ENCODE measurements around the gene CIDEB.
"Not testable (repeated sequence)": the region's sequence is repeated elsewhere in the genome, so short reads cannot be mapped to it uniquely, and the experiment has no call there.

CIDEB gene, protein sequence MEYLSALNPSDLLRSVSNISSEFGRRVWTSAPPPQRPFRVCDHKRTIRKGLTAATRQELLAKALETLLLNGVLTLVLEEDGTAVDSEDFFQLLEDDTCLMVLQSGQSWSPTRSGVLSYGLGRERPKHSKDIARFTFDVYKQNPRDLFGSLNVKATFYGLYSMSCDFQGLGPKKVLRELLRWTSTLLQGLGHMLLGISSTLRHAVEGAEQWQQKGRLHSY

DNA sequence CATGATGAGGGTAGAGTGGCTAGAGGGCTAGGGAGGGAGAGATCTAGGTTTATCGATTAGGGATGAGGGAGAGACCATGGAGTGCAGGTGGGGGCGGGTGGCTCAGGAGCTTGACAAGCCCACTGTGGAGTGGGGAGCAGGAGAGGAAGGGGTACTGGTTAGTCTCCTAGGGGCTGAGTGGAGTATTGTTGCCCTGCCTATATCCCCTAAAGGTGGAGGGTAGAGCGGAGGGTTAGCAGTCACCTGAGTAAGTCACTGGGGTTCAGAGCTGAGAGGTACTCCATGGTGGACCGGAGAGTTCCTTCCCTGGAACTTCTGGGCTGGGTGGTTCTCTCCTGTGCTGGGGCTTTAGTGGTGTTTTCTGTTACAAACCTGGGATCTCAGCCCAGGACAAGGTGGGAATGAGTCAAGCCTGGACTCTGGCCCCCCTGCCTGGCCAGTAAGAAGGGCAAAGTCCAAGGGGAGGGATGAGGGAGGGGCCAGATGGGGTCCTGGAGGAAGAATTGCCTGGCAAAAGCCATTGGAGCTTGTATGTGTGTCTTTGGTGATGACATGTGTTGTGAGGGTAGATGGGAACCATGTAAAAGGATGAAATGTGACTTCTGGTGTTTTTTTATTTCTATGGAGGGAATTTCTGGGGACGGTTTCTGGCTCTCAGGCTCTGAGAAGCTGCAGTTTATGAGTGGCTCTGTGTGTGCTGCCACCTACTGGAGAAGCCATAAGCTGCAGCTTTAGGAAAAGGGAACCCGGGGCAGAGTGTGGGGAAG, at the start of gene CIDEB:
Gene CIDEB, minus strand, starts transcription at position 403 of the 767 bp plus-strand sequence. Its CDS starts 119 bp downstream, at position 284.
- peak; percentile 19 for FAIRE-seq

GRCh38 chr14:24356208-24356607, 48.4 kb upstream of the CIDEB start:
- no peak for FAIRE-seq

- no peak for FAIRE-seq
Observed at GRCh38 chr14:24355009-24355408, 47.2 kb upstream of the CIDEB start.

DNA sequence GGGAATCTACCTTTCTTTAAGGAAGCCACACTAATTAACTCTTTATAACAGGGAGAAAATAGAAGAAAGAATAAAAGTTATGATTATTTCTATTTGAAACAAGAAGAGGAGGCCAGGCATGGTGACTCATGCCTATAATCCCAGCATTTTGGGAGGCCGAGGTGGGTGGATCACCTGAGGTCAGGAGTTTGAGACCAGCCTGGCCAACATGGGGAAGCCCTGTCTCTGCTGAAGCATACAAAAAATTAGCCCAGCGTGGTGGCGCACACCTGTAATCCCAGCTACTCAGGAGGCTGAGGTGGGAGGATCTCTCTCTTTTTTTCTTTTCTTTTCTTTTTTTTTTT, 46.7 kb upstream of the CIDEB start:
- FAIRE-seq, result not testable (repeated sequence)

GRCh38 chr14:24353559-24354481, 46.0 kb upstream of the CIDEB start:
- FAIRE-seq, result no peak

- no peak for FAIRE-seq
Observed at GRCh38 chr14:24351517-24351916, 43.7 kb upstream of the CIDEB start.

- no peak for FAIRE-seq
Observed at GRCh38 chr14:24349742-24350141, 42.0 kb upstream of the CIDEB start.

- no peak for FAIRE-seq
Observed at GRCh38 chr14:24348186-24348585, 40.4 kb upstream of the CIDEB start.

DNA sequence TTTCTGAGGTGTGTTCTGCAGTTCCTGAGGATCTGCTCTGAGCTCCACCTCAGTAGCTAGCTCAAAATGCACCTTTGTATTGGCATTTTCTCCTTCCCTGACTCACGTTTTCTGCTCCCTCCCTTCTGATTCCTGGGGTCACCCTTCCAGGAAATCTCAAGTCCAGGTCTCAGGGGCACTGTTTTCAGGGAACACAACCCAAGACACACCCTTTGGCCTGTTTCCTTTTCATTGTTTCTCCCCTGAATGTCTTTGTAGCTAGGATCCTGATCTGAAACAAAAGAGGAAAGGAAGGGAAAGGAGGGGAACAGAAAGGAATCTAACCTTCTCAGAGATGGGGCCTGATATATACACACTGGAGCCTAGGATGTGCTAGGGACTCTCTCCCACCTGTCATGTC, 39.4 kb upstream of the CIDEB start:
- no peak for FAIRE-seq

DNA sequence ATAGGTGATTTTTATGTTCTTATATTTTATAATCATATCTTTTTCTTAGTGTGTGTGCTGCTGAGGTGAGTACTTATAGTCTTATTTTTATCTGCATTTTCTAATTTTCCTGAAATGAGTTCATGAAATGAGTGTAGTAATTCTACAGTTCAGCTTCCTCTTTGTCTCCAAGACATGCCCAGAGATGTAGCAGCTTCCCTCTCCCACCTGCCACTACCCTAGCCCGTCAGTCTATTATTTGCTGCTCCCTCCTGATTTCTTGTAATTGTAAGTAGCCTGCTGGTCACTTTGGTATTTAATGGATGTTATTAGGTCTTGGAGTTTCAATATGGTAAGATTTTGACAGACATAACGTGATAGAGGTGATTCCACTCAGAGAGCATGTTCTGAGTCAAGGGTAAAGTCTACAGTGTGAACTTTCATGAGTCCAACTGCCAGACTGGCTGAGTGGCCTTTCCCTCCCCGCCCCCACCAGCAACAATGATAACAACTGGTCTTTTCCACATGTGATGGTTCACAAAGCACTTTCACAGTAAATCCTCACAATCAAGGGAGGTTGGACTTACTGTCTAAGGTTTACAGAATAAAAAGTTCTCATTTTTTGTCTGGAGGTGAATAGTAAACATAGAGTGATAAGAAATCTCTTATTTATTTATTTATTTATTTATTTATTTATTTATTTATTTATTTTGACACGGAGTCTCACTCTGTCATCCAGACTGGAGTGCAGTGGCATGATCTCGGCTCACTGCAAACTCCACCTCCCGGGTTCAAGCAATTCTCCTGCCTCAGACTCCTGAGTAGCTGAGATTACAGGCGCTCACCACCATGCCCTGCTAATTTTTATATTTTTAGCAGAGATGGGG, 36.3 kb upstream of the CIDEB start:
- no peak for FAIRE-seq

- FAIRE-seq, result no peak
Observed at GRCh38 chr14:24342889-24343288, 35.1 kb upstream of the CIDEB start.

- FAIRE-seq, result no peak
Observed at GRCh38 chr14:24340606-24341005, 32.8 kb upstream of the CIDEB start.

- FAIRE-seq, result no peak
Observed at GRCh38 chr14:24339284-24340151, 31.7 kb upstream of the CIDEB start, which contains the start of gene RIPK3. Gene RIPK3 (minus strand): TSS chr14:24339991. CDS start chr14:24339826, 165 bp downstream.

DNA sequence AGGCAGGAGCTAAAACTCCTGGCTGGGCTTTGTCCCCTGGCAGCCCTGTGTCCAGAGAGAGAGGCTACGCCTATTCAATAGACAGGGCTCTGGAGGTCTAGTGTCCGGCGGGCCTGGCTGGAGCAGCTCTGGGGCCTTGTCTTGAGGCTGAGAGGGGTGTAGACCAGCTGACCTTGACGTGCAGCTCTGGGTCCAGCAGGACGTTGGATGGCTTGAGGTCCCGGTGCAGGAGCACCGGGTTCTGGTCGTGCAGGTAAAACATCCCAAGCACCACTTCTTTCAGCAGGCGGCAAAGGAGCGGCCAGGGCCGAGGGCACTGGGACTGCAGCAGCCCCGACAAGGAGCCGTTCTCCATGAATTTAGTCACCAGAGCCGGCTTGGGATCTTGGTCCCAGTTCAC, 31.1 kb upstream of the CIDEB start:
- FAIRE-seq, result no peak

DNA sequence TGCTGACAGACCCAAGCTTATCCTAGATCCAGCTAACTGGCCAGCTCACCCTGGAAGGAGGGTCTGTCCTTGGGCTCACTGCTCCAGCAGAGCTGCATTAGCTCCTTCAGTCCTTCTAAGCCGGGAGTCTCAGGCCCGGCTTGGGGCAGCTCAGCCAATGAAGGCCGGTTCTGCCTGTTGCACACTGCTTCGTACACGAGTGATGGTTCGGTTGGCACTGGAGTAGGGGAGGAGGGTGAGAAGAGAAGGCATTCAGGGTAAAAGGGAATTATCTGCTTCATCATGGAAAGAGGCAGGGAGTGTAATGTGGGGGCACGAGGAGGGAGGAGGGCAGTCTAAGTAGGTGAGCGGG, 30.0 kb upstream of the CIDEB start:
- FAIRE-seq, result no peak

GRCh38 chr14:24337144-24337823, 29.5 kb upstream of the CIDEB start:
- FAIRE-seq, result no peak

- FAIRE-seq, result no peak
Observed at GRCh38 chr14:24335461-24336171, 27.8 kb upstream of the CIDEB start.

DNA sequence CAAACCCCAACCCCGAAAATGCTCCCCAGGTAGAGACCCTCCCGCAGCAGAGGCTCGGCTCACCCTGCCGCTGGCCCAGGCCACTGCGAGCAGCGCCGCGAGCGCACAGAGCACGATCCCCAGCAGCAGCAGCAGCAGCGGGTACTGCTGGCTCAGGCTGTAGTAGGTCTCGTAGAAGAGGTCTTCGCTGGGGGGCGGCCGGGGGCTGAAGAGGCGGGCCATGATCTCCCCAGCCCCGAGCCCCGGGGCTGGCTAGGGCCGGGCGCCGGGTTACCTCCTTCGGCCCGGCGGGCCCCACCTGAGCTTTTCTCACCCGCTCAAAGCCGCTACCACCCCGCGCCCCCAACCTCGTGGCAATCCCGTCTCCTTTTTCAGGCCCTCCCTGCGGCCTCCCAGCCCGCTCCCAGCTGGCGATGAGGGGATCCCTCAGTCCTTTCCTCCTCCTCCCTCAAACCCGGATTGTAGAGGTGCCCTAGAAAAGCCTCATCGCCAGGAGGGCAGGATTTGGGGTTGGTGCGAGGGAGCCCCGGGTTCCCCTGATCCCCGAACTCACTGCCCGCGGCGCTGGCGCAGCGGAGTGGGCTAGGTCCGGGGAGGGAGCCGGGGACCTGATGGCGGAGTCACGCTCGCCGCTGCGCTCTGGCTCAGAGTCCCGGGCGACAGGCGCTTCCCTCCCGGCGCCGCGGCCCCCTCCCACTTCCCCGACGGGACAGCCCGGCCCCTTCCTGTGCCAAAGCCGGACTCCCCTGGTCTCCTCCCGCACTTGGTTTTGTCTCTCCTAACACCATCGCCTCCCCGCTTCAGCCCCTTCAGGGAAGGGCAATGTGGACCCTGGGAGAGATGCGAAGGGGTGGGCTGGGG, 26.9 kb upstream of the CIDEB start, which contains the start of gene ADCY4:
Gene ADCY4, minus strand, starts transcription at position 641 of the 861 bp plus-strand sequence. Its CDS starts 419 bp downstream, at position 222.
- no peak for FAIRE-seq
